Karpas-422 (cell line): Measurements from ENCODE around the gene STX8. TPM values are rescaled to one million over a fixed set of nuclear protein-coding genes. Genes with fewer than 3 reads are reported as not detected.
"Not testable (repeated sequence)": the region's sequence is repeated elsewhere in the genome, so short reads cannot be mapped to it uniquely, and the experiment has no call there.

Experiments
- DNase-seq: peaks from one replicate; pipeline ENCODE4 v3.0.0-alpha.2; 2015
- H2AFZ ChIP-seq: fragments of 200-600 bp; sonication (generic); 2 replicates; pipeline ENCODE4 v1.6.1; 2014; ENCODE audit warnings: antibody characterized with exemption, low read length, mixed read lengths
- H3K27ac ChIP-seq: fragments of 200-600 bp; sonication (generic); 2 replicates; pipeline ENCODE4 v1.5.1; 2014; ENCODE audit warnings: mild to moderate bottlenecking, low read length, moderate library complexity
- H3K27me3 ChIP-seq: fragments of 200-600 bp; sonication (generic); 2 replicates; pipeline ENCODE4 v1.6.1; 2014; ENCODE audit warnings: low read length, mixed read lengths
- H3K36me3 ChIP-seq: fragments of 200-600 bp; sonication (generic); 2 replicates; pipeline ENCODE4 v1.6.1; 2014; ENCODE audit warnings: low read length, mixed read lengths; ENCODE audit not compliant: insufficient read depth
- H3K4me1 ChIP-seq: fragments of 200-600 bp; sonication (generic); 2 replicates; pipeline ENCODE4 v1.6.1; 2014; ENCODE audit warnings: mild to moderate bottlenecking, low read length, mixed read lengths
- H3K4me2 ChIP-seq: fragments of 200-600 bp; sonication (generic); 2 replicates; pipeline ENCODE4 v1.6.1; 2014; ENCODE audit warnings: low read length, low read depth, mild to moderate bottlenecking; ENCODE audit not compliant: poor library complexity, severe bottlenecking
- H3K4me3 ChIP-seq: fragments of 200-600 bp; sonication (generic); 2 replicates; pipeline ENCODE4 v1.5.1; 2014; ENCODE audit warnings: mild to moderate bottlenecking, antibody characterized with exemption, low read length, mixed read lengths
- H3K79me2 ChIP-seq: fragments of 200-600 bp; sonication (generic); 2 replicates; pipeline ENCODE4 v1.6.1; 2014; ENCODE audit warnings: mild to moderate bottlenecking, low read length, mixed read lengths
- H3K9ac ChIP-seq: fragments of 200-600 bp; sonication (generic); 2 replicates; pipeline ENCODE4 v1.6.0; 2014; ENCODE audit warnings: low read length
- H3K9me2 ChIP-seq: fragments of 200-600 bp; sonication (generic), shearing (Covaris generic); replicated peaks from 2 replicates; pipeline ENCODE4 v1.6.0; 2014; ENCODE audit warnings: mild to moderate bottlenecking, low read length, moderate library complexity; ENCODE audit not compliant: insufficient read depth
- H3K9me3 ChIP-seq: fragments of 300-700, 200-600 bp; sonication (generic); 2 replicates; pipeline ENCODE4 v1.6.1; 2014; ENCODE audit warnings: low read length, mixed read lengths
- H4K20me1 ChIP-seq: fragments of 200-600 bp; sonication (generic); 2 replicates; pipeline ENCODE4 v1.6.1; 2014; ENCODE audit warnings: mild to moderate bottlenecking, antibody characterized with exemption, low read length, low read depth; ENCODE audit not compliant: insufficient read depth
- total RNA-seq: library from RNA; depleted of rRNA; stranded (reverse); fragments of >200 nt; shearing (Covaris generic); gene quantifications from 2 replicates; pipeline ENCODE4 v1.2.3, GENCODE V29; 2014; ENCODE audit warnings: low replicate concordance

STX8 gene
- total RNA-seq, 1 experiment from 2014 or later, result 40.0 TPM

DNA sequence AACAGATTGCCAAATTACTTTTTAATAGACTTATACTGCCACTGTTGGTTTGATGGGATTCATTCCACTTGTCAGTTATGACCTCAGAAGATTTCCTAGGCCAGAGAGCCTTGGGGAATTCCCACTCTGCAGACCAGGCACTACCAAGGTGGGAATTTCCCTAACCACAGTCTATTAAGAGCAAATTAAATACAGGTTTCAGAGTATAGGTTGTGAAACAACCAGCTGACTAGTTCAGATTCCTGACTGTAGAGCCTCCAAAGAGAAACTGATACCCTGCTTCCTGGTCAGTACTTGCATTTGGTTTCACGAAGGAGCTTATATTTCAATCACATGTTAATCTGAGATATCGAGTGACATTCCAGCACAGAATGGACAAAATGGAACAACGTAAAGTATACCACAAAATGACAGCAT, 186.5 kb downstream of the STX8 start:
- H3K36me3 ChIP-seq, result no peaks in the 10 kb centered on the region; the same call in 1 of the 2 replicates
- H2AFZ ChIP-seq, result no peak overlapping the region
- H3K4me1 ChIP-seq, result peaks cover 6% of the 10 kb centered on the region
- DNase-seq, result no peak
- H3K79me2 ChIP-seq, result no peaks in the 10 kb centered on the region
- H3K9me2 ChIP-seq, result no peaks in the 10 kb centered on the region
- no peak overlapping the region for H3K4me3 ChIP-seq
- peaks cover 4% of the 10 kb centered on the region; the same call in 1 of the 2 replicates for H3K9me3 ChIP-seq
- H3K4me2 ChIP-seq, result no peak overlapping the region
- no peaks in the 10 kb centered on the region for H3K27me3 ChIP-seq
- no peak overlapping the region for H3K27ac ChIP-seq
- H3K9ac ChIP-seq, result no peak overlapping the region
- no peaks in the 10 kb centered on the region for H4K20me1 ChIP-seq

DNA sequence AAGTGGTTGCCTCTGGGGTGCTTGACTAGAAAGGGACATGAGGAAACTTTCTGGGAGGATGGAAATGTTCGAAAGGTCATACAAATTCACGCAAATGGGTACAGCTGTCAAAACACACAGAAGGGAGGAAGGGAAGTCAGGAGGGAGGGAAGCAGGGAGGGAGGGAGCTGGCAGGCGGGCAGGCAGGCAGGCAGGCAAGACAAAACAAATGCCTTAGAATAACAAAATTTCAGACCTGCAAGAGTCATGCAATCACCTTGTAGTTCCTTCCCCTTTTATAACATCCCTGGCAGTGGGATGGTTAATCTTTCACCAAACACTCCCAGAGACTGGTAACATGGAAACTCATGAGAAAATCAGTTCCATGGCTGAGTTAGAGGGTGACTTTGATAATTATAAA, 189.2 kb downstream of the STX8 start:
- H3K4me3 ChIP-seq, result no peak overlapping the region
- no peaks in the 10 kb centered on the region for H4K20me1 ChIP-seq
- no peak overlapping the region for H3K27ac ChIP-seq
- peaks cover 6% of the 10 kb centered on the region for H3K4me1 ChIP-seq
- no peak overlapping the region for H3K4me2 ChIP-seq
- H3K9me2 ChIP-seq, result no peaks in the 10 kb centered on the region
- no peak overlapping the region for H3K9ac ChIP-seq
- H3K9me3 ChIP-seq, result no peaks in the 10 kb centered on the region
- H3K36me3 ChIP-seq, result no peaks in the 10 kb centered on the region
- H3K27me3 ChIP-seq, result no peaks in the 10 kb centered on the region
- H2AFZ ChIP-seq, result no peak overlapping the region
- H3K79me2 ChIP-seq, result no peaks in the 10 kb centered on the region
- DNase-seq, result no peak

DNA sequence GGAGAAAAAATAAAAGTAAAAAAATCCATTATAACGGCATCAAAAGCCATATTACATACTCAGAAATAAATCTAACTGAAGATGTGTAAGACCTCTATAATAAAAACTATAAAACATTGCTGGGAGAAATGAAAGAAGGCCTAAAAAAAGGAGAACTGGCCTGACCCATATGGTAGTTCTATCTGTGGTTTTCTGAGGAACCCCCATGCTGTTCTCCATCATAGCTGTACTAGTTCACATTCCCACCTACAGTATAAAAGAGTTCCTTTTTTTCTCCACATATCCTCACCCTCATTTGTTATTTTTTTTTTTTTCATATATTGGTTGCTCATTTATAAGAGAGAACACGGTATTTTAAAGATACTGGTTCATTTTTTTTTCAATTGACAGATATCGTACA, 191.8 kb downstream of the STX8 start:
- Histone ChIP-seq H3K4me1 (peaks cover 6% of the 10 kb centered on the region), H2AFZ (no peak overlapping the region), H3K4me2 (no peak overlapping the region), H3K27ac (no peak overlapping the region), H3K9ac (no peak overlapping the region), H4K20me1 (no peaks in the 10 kb centered on the region), H3K9me3 (no peaks in the 10 kb centered on the region), H3K36me3 (no peaks in the 10 kb centered on the region), H3K79me2 (no peaks in the 10 kb centered on the region), H3K27me3 (no peaks in the 10 kb centered on the region), H3K4me3 (no peak overlapping the region), H3K9me2 (no peaks in the 10 kb centered on the region)
- no peak for DNase-seq

DNA sequence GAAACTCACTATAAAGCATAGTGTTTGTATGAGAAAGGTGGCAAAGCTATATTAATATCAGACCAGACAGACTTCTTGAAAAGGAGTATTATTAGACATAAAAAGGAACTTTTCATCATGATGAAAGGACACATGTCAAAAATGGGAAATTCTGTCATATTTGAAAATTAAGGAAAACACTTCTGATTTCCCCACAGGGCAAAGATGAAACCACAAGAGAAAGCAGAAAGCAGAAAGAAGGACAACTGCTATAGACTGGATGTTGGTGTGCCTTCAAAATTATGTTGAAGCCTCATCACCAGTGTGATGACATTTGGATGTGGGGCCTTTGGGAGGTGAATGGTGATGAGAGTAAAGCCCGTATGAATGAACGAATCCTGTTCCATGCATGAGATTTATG, 193.0 kb downstream of the STX8 start:
- Histone ChIP-seq H3K36me3 (no peaks in the 10 kb centered on the region), H4K20me1 (no peaks in the 10 kb centered on the region)
- DNase-seq, result no peak

GRCh38 chr17:9381068-9381467, 194.6 kb downstream of the STX8 start:
- Histone ChIP-seq H3K79me2 (no peaks in the 10 kb centered on the region), H3K36me3 (no peaks in the 10 kb centered on the region), H3K4me2 (no peak overlapping the region), H3K4me3 (no peak overlapping the region), H2AFZ (no peak overlapping the region), H3K27me3 (no peaks in the 10 kb centered on the region), H3K9ac (no peak overlapping the region), H3K9me3 (no peaks in the 10 kb centered on the region), H3K9me2 (no peaks in the 10 kb centered on the region), H4K20me1 (no peaks in the 10 kb centered on the region), H3K27ac (no peak overlapping the region), H3K4me1 (peaks cover 6% of the 10 kb centered on the region)
- no peak for DNase-seq

More for the DNA sequence above, 193.0 kb downstream of the STX8 start:
- H3K27ac ChIP-seq, result no peak overlapping the region
- H3K4me3 ChIP-seq, result no peak overlapping the region
- H3K9me3 ChIP-seq, result no peaks in the 10 kb centered on the region
- H3K9me2 ChIP-seq, result no peaks in the 10 kb centered on the region
- no peaks in the 10 kb centered on the region for H3K27me3 ChIP-seq
- no peak overlapping the region for H3K9ac ChIP-seq
- no peaks in the 10 kb centered on the region for H3K79me2 ChIP-seq
- peaks cover 6% of the 10 kb centered on the region for H3K4me1 ChIP-seq
- no peak overlapping the region for H3K4me2 ChIP-seq
- no peak overlapping the region for H2AFZ ChIP-seq

DNA sequence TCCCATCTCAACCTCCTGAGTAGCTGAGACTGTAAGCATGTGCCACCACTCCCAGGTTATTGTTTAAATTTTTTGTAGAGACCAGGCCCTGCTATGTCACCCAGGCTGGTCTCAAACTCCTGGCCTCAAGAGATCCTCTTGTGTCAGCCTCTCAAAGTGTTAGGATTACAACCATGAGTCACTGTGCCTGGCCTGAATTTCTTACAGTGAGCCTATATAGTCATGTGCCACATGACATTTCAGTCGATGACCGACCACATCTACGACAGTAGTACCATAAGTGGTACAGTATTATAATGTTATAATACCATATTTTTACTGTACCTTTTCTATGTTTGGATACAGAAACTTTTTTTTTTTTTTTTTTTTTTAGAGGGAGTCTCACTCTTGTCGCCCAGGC, 195.3 kb downstream of the STX8 start:
- Histone ChIP-seq H3K9ac (no peak overlapping the region), H3K9me3 (no peaks in the 10 kb centered on the region), H3K4me1 (peaks cover 2% of the 10 kb centered on the region; the same call in 1 of the 2 replicates), H3K79me2 (no peaks in the 10 kb centered on the region), H3K27ac (no peak overlapping the region), H3K4me3 (no peak overlapping the region), H3K9me2 (no peaks in the 10 kb centered on the region), H3K36me3 (no peaks in the 10 kb centered on the region), H3K4me2 (no peak overlapping the region), H3K27me3 (no peaks in the 10 kb centered on the region), H2AFZ (no peak overlapping the region), H4K20me1 (no peaks in the 10 kb centered on the region)
- no peak for DNase-seq

DNA sequence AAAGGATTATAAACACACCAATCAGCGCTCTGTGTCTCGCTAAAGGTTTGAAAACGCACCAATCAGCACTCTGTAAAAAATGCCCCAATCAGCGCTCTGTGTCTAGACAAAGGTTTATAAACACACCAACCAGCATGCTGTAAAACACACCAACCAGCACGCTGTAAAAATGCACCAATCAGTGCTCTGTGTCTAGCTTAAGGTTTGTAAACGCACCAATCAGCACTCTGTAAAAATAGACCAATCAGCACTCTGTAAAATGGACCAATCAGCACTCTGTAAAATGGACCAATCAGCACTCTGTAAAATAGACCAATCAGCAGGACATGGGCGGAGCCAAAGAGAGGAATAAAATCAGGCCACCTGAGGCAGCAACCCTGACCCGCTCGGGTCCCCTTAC, 199.4 kb downstream of the STX8 start:
- H4K20me1 ChIP-seq, H3K4me2 ChIP-seq, H3K9ac ChIP-seq, H3K79me2 ChIP-seq, H3K9me2 ChIP-seq, DNase-seq, H3K36me3 ChIP-seq, H2AFZ ChIP-seq, H3K4me3 ChIP-seq, H3K9me3 ChIP-seq, H3K27ac ChIP-seq, H3K27me3 ChIP-seq: not testable (repeated sequence)
- H3K4me1 ChIP-seq, result peaks cover 10% of the 10 kb centered on the region

DNA sequence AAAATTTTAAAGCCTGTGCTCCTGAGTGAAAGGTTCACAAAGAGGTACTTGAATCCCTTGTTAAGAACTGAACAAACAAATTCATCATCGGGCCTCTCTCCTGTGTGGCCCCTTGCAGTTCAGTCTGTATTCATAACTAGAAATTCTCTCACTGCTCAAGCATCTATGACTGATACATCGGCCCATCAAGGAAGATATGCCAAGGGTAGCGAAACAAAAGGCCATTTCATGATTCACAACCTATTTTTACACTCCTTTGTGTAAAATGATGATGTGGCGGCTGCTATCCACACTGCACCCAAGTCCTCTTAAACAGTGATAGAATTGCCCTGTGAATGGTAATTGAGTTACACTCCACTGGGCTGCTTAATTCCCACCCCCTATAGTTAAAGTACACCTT, 204.6 kb downstream of the STX8 start:
- peak; percentile 75 for DNase-seq
- H3K79me2 ChIP-seq, result no peaks in the 10 kb centered on the region
- H3K9ac ChIP-seq, result peak overlapping the region; percentile 27; the same call in 1 of the 2 replicates
- no peak overlapping the region for H2AFZ ChIP-seq
- H3K9me2 ChIP-seq, result no peaks in the 10 kb centered on the region
- peaks cover 4% of the 10 kb centered on the region for H4K20me1 ChIP-seq
- peak overlapping the region; percentile 65 for H3K4me2 ChIP-seq
- H3K4me1 ChIP-seq, result peaks cover 43% of the 10 kb centered on the region
- no peaks in the 10 kb centered on the region for H3K9me3 ChIP-seq
- H3K27ac ChIP-seq, result peak overlapping the region; percentile 83
- no peaks in the 10 kb centered on the region for H3K27me3 ChIP-seq
- H3K4me3 ChIP-seq, result peak overlapping the region; percentile 19; the same call in 1 of the 2 replicates
- no peaks in the 10 kb centered on the region for H3K36me3 ChIP-seq

DNA sequence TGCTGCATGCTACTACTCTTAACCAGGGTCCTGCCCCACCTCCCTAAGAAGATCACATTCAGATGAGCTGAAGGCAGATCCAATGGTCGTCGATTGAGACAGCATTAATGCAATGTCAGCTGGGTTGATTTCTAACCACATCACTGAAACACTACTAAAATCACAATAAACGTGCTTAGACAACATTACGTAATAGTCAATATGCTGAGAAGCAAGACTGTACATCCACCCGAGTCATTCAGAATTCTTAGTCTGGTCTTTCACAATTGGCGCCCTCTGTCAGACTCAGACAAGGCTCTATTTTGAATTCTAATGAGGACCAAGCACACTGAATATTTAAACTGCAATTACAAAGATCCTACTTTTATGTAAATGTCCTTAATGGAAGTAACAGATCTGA, 205.2 kb downstream of the STX8 start:
- DNase-seq, result no peak
- Histone ChIP-seq H3K36me3 (no peaks in the 10 kb centered on the region), H3K9me3 (no peaks in the 10 kb centered on the region), H3K4me2 (peak overlapping the region; percentile 65), H4K20me1 (peaks cover 4% of the 10 kb centered on the region), H3K27me3 (no peaks in the 10 kb centered on the region), H3K4me1 (peaks cover 43% of the 10 kb centered on the region), H3K27ac (peak overlapping the region; percentile 83), H3K79me2 (no peaks in the 10 kb centered on the region), H3K9ac (peak overlapping the region; percentile 27; the same call in 1 of the 2 replicates), H3K9me2 (no peaks in the 10 kb centered on the region), H2AFZ (no peak overlapping the region), H3K4me3 (peak overlapping the region; percentile 39; the same call in 1 of the 2 replicates)
